COLO668 (cell line): ENCODE measurements around the gene SPOCD1.

Source experiments
- DNase-seq: peaks from one replicate; lab custom pipeline; 2025; ENCODE audit not compliant: unreplicated experiment; lab: John Stamatoyannopoulos, UW

The SPOCD1 gene

GRCh38 chr1:31773861-31774260 is 42.0 kb downstream of the SPOCD1 start:
- no peak for DNase-seq

DNA sequence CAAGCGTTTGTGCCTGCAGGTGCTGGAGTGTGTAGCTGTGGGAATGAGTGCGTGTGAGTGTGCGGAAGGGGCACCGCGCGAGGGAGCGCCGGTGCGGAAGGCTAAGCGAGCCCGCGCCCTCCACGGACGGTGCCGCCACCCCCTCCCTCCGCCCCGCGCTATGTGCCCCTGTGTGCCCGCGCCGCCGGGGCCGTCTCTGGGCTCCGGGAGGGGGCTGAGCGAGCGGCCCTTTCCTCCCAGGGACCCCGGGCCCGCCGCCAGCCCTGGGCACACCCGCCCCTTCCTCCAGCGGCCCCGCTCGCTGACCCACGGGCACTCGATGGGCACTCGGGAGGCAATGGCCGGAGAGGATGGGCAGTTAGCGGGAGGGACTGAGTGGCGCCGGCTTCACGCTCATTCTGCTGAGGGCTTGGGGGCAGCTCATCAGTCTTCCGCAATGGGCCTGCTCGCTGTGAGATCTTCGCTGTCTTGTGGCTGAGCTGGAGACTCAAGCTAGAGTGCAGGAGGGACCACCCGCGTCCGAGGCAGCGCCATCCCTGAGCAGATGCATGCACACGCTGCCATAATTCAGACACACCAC is 43.1 kb downstream of the SPOCD1 start:
- DNase-seq: no peak

GRCh38 chr1:31771891-31772668 is 43.7 kb downstream of the SPOCD1 start:
- DNase-seq: no peak

DNA sequence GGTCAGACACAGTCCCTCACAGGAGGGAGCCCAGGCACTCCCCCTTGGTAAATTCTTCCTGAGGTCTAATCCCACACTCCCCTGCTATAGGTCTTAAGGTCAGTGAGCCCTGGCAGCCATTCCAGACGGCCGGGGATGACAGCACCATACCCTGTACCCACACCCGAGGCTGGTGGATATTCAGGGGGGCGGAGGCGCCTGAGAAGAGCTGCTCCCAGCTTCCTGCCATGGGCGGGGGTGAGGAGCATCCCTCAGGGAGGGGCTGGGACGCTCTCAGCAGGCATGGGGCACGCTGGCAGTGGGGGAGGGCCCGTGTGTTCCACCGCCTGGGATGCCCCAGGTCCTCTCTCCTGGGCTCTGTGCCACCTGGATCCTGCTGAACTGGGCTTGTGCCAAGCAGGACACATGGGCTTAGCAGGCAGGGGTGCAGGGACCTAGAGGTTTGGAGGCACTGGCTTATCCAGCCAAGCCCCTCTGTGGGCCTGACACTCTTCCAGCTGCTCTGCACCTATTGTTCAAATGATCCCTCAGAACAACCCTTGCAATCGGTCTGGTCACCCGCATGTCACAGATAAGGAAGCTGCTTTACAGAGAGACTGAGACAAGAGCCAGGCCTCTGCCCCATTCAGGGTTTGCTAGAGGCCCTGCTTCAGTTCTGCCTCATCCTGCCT is 46.0 kb downstream of the SPOCD1 start:
- no peak for DNase-seq

DNA sequence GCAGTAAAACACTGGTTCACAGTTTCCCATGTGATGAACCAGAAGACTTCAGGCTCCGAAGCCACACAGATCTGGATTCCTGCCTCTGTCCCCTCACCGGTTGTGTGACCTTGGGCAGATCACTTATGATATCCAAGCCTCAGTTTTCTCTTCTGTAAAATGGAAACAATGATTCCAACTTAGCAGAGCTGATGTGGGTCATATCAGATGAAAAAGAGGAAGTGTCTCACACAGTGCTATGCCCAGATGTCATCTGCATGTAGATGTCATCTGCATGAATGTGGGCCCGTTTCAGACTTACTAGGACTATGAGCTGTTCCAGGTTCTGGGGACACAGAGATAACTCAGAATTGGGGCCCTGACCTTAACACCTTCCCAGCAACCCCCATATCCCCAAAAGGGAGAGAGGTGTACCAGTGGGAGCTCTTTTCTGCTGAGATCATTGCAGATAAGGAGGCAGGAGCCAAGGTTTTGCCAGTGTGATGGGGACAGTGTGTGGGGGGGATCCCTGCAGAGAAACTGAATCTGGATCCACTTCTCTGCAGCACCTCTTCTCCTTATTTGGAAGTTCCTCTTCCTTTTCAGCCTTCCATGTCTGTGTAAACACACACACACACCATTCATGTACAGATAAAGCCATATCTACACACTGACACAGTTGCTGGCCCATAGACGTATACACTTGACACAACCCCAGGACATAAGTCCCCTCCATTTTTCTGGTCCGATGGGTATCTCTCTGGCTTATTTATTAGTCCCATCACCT is 46.7 kb downstream of the SPOCD1 start:
- no peak for DNase-seq

DNA sequence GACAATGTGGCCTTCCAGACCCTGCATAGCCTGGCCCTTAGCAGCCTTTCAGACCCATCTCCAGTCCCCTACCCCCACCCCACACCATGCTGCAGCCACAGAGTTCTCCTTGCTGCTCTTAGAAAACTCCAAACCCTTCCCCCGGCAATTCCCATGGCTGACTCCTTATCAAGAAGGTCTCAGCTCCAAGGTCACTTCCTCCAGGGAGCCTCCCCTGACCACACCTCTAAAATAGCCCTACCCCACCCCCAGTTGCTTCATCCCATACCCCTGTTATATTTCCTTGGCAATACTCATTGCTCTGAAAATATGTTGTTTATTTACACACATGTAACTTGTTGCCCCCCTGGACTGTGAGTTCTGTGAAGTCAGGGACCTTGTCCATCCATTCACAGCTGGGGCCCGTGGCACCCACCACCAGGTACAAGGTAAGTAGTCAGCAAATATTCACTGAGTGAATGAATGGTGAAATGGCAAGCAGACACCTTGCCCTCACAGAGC is 47.4 kb downstream of the SPOCD1 start:
- DNase-seq: no peak

GRCh38 chr1:31767225-31767624 is 48.6 kb downstream of the SPOCD1 start:
- DNase-seq: peak; percentile 34

- DNase-seq: no peak
These were observed 50.3 kb downstream of the SPOCD1 start for GRCh38 chr1:31765516-31765915.

DNA sequence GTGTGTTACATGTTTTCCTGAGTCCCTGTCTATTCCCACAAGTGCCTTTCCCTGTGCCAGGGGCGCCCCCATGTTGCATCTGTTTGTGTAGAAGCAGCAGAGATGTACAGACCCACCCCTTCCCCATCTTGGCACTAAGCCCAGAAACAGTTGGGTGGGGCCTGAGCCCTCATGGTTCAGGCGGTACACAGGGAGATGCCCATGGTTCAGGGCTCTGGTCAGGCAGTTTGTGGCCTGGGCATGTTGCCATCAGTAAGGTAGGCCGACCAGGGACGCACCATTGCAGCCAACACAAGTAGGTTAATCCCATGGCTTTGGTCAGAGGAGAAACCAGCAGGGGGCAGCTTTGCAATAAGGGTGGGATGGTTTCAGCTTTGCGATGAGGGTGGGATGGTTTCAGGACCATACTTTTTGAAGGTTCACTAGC is 50.8 kb downstream of the SPOCD1 start:
- DNase-seq: peak; percentile 68

GRCh38 chr1:31764312-31765040 is 51.3 kb downstream of the SPOCD1 start, which contains the start of gene ADGRB2:
Gene ADGRB2 (minus strand): TSS chr1:31764340. CDS start chr1:31757221, 7,119 bp downstream.
- peak; percentile 76 for DNase-seq

DNA sequence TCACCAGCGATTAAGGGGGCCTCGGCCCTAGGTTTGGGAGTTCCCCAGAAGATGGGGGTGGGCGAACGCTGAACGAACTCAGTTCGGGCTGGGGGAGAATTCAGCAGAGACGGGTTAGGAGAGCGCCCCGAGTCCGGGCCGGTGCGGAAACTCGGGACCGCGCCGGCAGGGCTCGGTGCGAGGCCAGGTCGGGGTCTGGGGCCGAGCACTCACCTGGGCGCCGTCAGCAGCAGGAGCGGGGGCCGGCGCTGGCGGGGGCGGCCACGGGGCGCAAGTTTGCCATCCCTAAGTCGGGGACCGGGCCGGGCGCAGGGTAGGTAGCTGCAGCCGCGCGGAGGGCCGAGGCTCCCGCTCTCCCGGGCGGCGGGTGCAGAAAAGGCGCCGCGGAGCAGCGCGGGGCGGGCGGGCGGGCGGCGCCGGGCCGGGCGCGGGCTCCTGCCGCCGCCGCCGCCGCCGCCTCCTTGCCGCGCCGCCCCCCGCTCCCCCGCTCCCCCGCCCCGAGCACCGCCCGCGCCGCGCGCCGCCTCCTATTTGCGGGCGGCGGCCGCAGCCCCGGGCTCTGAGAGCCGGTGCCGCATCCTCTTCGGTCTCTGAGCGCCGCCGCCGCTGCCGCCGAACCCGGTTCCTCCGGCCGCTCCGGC is 52.0 kb downstream of the SPOCD1 start:
- DNase-seq: peak; percentile 70

- peak; percentile 97 for DNase-seq
These were observed 52.8 kb downstream of the SPOCD1 start for GRCh38 chr1:31762726-31763670.

- DNase-seq: no peak
These were observed 53.5 kb downstream of the SPOCD1 start for GRCh38 chr1:31762323-31762722.

GRCh38 chr1:31761883-31762282 is 53.9 kb downstream of the SPOCD1 start:
- no peak for DNase-seq

DNA sequence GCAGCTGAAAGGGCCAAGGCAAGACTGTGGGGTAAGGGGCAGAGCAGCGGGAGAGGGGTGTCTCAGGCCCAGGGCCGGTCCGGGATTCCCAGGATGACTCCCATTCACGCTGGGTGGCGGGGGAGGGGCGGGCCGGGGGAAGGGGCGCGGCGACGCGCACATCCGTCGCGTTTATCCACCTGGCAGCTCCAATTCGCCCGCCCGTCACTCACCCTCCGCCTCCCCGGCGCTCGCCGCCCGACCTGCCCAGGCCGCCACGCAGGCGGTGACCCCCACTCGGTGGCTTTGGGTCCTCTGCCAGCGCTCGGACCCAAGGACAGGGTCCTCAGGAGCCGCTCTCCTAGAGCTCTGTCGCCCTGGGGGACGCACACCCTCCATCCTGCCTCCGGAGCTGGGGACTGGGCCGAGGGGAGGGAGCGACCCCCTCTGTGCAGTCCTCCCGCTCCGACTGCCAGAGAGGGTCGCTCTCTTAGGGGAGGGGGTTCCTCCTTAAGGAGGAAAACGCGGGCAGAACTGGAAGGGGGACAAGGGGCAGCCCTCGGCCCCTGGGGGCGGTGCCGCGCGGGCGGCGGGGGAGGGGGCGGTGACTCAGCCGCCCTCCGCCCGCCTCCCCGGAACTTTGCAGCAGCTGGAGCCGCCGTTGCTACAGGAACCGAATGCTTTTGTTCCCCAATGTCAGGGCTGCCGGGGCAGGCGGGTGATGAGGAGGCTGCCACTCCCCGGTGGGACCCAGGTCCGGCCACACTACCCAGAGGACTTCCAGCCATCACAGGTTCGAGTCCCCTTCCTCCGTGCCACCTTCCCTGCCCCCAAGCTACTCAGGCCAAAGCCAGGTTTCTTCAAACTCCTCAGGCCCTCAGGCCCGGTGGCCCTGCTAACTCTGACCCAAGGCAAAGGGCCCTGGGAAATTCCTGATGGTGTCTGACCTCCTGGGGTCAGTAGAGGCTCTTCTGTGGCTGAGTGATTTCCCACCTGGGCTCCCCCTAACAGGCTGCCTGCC is 55.1 kb downstream of the SPOCD1 start:
- DNase-seq: peak; percentile 94

GRCh38 chr1:31759298-31760023 is 56.4 kb downstream of the SPOCD1 start:
- DNase-seq: no peak

GRCh38 chr1:31758823-31759222 is 57.0 kb downstream of the SPOCD1 start:
- DNase-seq: no peak
